H1 (cell line): ENCODE data around the gene TBC1D22A. TPM values are rescaled to one million over a fixed set of nuclear protein-coding genes. Genes with fewer than 3 reads are reported as not detected.

Experiments used
- CTCF ChIA-PET: fragments of 300-600 bp; sonication (Branson Sonifier 250); formaldehyde crosslinking; loops from one replicate; lab custom pipeline; 2021; ENCODE audit not compliant: partially characterized antibody; lab: Charles Lee
- POLR2A ChIA-PET: fragments of 300-600 bp; sonication (Branson Sonifier 250); formaldehyde crosslinking; loops from one replicate; lab custom pipeline; 2021; ENCODE audit warnings: inconsistent platforms; ENCODE audit not compliant: partially characterized antibody; lab: Charles Lee
- DNase-seq, 2 experiments: peaks; one replicate each; pipeline versions ENCODE4 v3.0.0 to v3.0.0-alpha.2; 2010 to 2022; ENCODE audit warnings: low spot score in 2 of 2, low read depth in 1 of 2, mixed read lengths in 1 of 2
- FAIRE-seq: peaks from 2 replicates; lab custom pipeline; 2011; peaks lifted over from hg19 to GRCh38; lab: Jason Lieb, UNC
- H2AFZ ChIP-seq: 2 replicates; pipeline ENCODE4 v1.8.1; 2012; ENCODE audit warnings: low read length, inconsistent platforms
- H2AK5ac ChIP-seq: 2 replicates; pipeline ENCODE4 v1.6.1; 2013; ENCODE audit warnings: low read depth, low read length
- H2BK120ac ChIP-seq: replicated peaks from 2 replicates; pipeline ENCODE3; 2013; ENCODE audit warnings: low read depth, low read length, inconsistent platforms
- H2BK12ac ChIP-seq: 2 replicates; pipeline ENCODE4 v1.6.1; 2013; ENCODE audit warnings: low read depth, low read length
- H2BK15ac ChIP-seq: 2 replicates; pipeline ENCODE4 v1.6.1; 2013; ENCODE audit warnings: low read length
- H2BK20ac ChIP-seq: 2 replicates; pipeline ENCODE4 v1.6.1; 2013; ENCODE audit warnings: low read length
- H2BK5ac ChIP-seq: 2 replicates; pipeline ENCODE4 v1.6.1; 2013; ENCODE audit warnings: low read depth, low read length
- H3K14ac ChIP-seq: 2 replicates; pipeline ENCODE4 v1.6.1; 2013; ENCODE audit warnings: inconsistent platforms; ENCODE audit not compliant: insufficient read length
- H3K18ac ChIP-seq: 2 replicates; pipeline ENCODE4 v1.6.1; 2013; ENCODE audit warnings: low read length; ENCODE audit errors: extremely low read depth
- H3K23ac ChIP-seq: 2 replicates; pipeline ENCODE4 v1.6.1; 2013; ENCODE audit warnings: inconsistent platforms; ENCODE audit not compliant: insufficient read length
- H3K23me2 ChIP-seq: 2 replicates; pipeline ENCODE4 v1.6.1; 2013; ENCODE audit warnings: low read depth, low read length
- H3K27ac ChIP-seq: 2 replicates; pipeline ENCODE4 v1.6.1; 2011; ENCODE audit warnings: low read depth, low read length, inconsistent platforms
- H3K27me3 ChIP-seq, 4 experiments: replicated peaks in 1 of 4; 1 replicate in 1 of 4; 2 replicates in 3 of 4; pipeline versions ENCODE4 v1.6.1 to v1.8.1; 2011 to 2013; ENCODE audit warnings: low read length in 3 of 4, mild to moderate bottlenecking in 3 of 4, inconsistent platforms in 2 of 4, mixed read lengths in 2 of 4, moderate library complexity in 1 of 4; ENCODE audit not compliant: control insufficient read depth in 3 of 4, insufficient read depth in 3 of 4; ENCODE audit errors: extremely low read depth in 1 of 4
- H3K36me3 ChIP-seq, 4 experiments: 2 replicates each; pipeline versions ENCODE4 v1.6.1 to v1.8.1; 2011 to 2013; ENCODE audit warnings: mild to moderate bottlenecking in 4 of 4, low read length in 3 of 4, moderate library complexity in 2 of 4, control low read depth in 1 of 4, inconsistent platforms in 1 of 4; ENCODE audit not compliant: insufficient read depth in 4 of 4, control insufficient read depth in 2 of 4
- H3K4ac ChIP-seq: replicated peaks from 2 replicates; pipeline ENCODE3; 2013; ENCODE audit warnings: low read length, low read depth, mixed read lengths, inconsistent platforms; ENCODE audit not compliant: insufficient read length
- H3K4me1 ChIP-seq, 4 experiments: replicated peaks in 1 of 4; 1 replicate in 1 of 4; 2 replicates in 3 of 4; pipeline versions ENCODE4 v1.6.1 to v1.8.1; 2011 to 2013; ENCODE audit warnings: low read length in 3 of 4, inconsistent platforms in 2 of 4, mixed read lengths in 1 of 4; ENCODE audit not compliant: insufficient read depth in 4 of 4, control insufficient read depth in 3 of 4
- H3K4me2 ChIP-seq, 2 experiments: 2 replicates each; pipeline versions ENCODE4 v1.6.1 to v1.8.1; 2011 to 2013; ENCODE audit warnings: low read depth in 2 of 2, low read length in 2 of 2, control low read depth in 1 of 2, inconsistent platforms in 1 of 2, mild to moderate bottlenecking in 1 of 2; ENCODE audit not compliant: insufficient read depth in 1 of 2
- H3K4me3 ChIP-seq, 4 experiments: fragments of 200-600, 300-600 bp in 1 of 4; sonication (generic), shearing (Covaris generic), sonication (Bioruptor Twin) in 1 of 4; 2 replicates each; pipeline versions ENCODE4 v1.5.1 to v1.8.1; 2011 to 2016; ENCODE audit warnings: low read length in 4 of 4, low read depth in 3 of 4, control low read depth in 2 of 4, inconsistent platforms in 2 of 4, mild to moderate bottlenecking in 2 of 4, mixed read lengths in 1 of 4, moderate library complexity in 1 of 4; ENCODE audit not compliant: insufficient read depth in 2 of 4; ENCODE audit errors: extremely low read depth in 1 of 4
- H3K56ac ChIP-seq: replicated peaks from 2 replicates; pipeline ENCODE3; 2013; ENCODE audit warnings: low read depth, mild to moderate bottlenecking, mixed read lengths, low read length, inconsistent platforms; ENCODE audit not compliant: insufficient read length
- H3K79me1 ChIP-seq: 2 replicates; pipeline ENCODE4 v1.6.1; 2013; ENCODE audit warnings: low read depth, low read length, control low read depth
- H3K79me2 ChIP-seq, 2 experiments: 2 replicates each; pipeline versions ENCODE4 v1.6.1 to v1.8.1; 2012 to 2013; ENCODE audit warnings: low read length in 2 of 2, mild to moderate bottlenecking in 2 of 2, inconsistent platforms in 1 of 2; ENCODE audit not compliant: insufficient read depth in 2 of 2, control insufficient read depth in 1 of 2
- H3K9ac ChIP-seq, 4 experiments: replicated peaks in 1 of 4; 1 replicate in 1 of 4; 2 replicates in 3 of 4; pipeline versions ENCODE4 v1.6.1 to v1.8.1; 2011 to 2013; ENCODE audit warnings: low read depth in 3 of 4, low read length in 3 of 4, control low read depth in 2 of 4, mild to moderate bottlenecking in 2 of 4, moderate library complexity in 2 of 4, inconsistent platforms in 1 of 4; ENCODE audit errors: extremely low read depth in 1 of 4
- H3K9me3 ChIP-seq, 2 experiments: 2 replicates each; pipeline versions ENCODE4 v1.6.1 to v1.8.1; 2012 to 2013; ENCODE audit warnings: mild to moderate bottlenecking in 2 of 2, moderate library complexity in 2 of 2, control low read depth in 1 of 2, inconsistent platforms in 1 of 2, low read depth in 1 of 2, low read length in 1 of 2, mixed read lengths in 1 of 2; ENCODE audit not compliant: insufficient read depth in 2 of 2
- H4K20me1 ChIP-seq, 2 experiments: replicated peaks in 1 of 2; 2 replicates each; pipeline versions ENCODE3 to v1.8.1; 2011 to 2013; ENCODE audit warnings: inconsistent platforms in 2 of 2, low read length in 2 of 2, mild to moderate bottlenecking in 1 of 2; ENCODE audit not compliant: insufficient read depth in 2 of 2, control insufficient read depth in 1 of 2
- H4K5ac ChIP-seq: 2 replicates; pipeline ENCODE4 v1.6.1; 2013; ENCODE audit warnings: low read length, low read depth, mixed read lengths, inconsistent platforms; ENCODE audit not compliant: insufficient read length
- H4K8ac ChIP-seq: 2 replicates; pipeline ENCODE4 v1.8.0; 2013; ENCODE audit warnings: mild to moderate bottlenecking, moderate library complexity, low read length, inconsistent platforms; ENCODE audit not compliant: insufficient read depth; ENCODE audit errors: extremely low read depth
- H4K91ac ChIP-seq: replicated peaks from 2 replicates; pipeline ENCODE3; 2013; ENCODE audit warnings: low read length, mixed read lengths, inconsistent platforms; ENCODE audit not compliant: insufficient read length
- ATF2 ChIP-seq: IDR thresholded peaks from 2 replicates; pipeline ENCODE4 v1.6.1; 2012; ENCODE audit warnings: low read length, inconsistent platforms
- EZH2 ChIP-seq: fragments of 200-600 bp; sonication (generic); IDR thresholded peaks from 2 replicates; pipeline ENCODE4 v1.7.1; 2012; ENCODE audit warnings: low read depth, mild to moderate bottlenecking, moderate library complexity, low read length, inconsistent platforms; ENCODE audit not compliant: severe bottlenecking
- KDM5A ChIP-seq: fragments of 200-600 bp; IDR thresholded peaks from 2 replicates; pipeline ENCODE4 v1.7.1; 2012; ENCODE audit warnings: mild to moderate bottlenecking, low read length, inconsistent platforms, mixed read lengths
- MAX ChIP-seq: IDR thresholded peaks from 2 replicates; pipeline ENCODE4 v1.6.1; 2012; ENCODE audit warnings: inconsistent platforms
- NANOG ChIP-seq: IDR thresholded peaks from 2 replicates; pipeline ENCODE4 v1.6.1; 2011; ENCODE audit warnings: low read length, low read depth, mild to moderate bottlenecking, inconsistent platforms; ENCODE audit not compliant: insufficient read depth, poor library complexity, severe bottlenecking
- RNF2 ChIP-seq: fragments of 200-900, 300-1000 bp; sonication (generic); IDR thresholded peaks from 2 replicates; pipeline ENCODE4 v1.7.1; 2016; ENCODE audit warnings: borderline replicate concordance, low read depth, mild to moderate bottlenecking, antibody characterized with exemption, low read length; ENCODE audit not compliant: poor library complexity, severe bottlenecking; ENCODE audit errors: missing control alignments
- SP1 ChIP-seq: IDR thresholded peaks from 2 replicates; pipeline ENCODE4 v1.6.1; 2011; ENCODE audit warnings: low read depth, low read length
- SUZ12 ChIP-seq: fragments of 200-600 bp; sonication (generic); IDR thresholded peaks from 2 replicates; pipeline ENCODE4 v1.6.1; 2012; ENCODE audit warnings: mild to moderate bottlenecking, inconsistent platforms, low read length, moderate library complexity, mixed read lengths
- WGBS, 2 experiments: shearing (Covaris generic) in 1 of 2; methylation state at CpG; one replicate each; pipeline versions ENCODE4 v1.1.6 to v1.1.7; 2013 to 2015; ENCODE audit warnings: low lambda C conversion rate in 2 of 2, mixed read lengths in 2 of 2, inconsistent platforms in 1 of 2, low coverage in 1 of 2, missing lambda C conversion rate in 1 of 2; ENCODE audit not compliant: insufficient replicate concordance in 2 of 2, insufficient coverage in 1 of 2, insufficient read length in 1 of 2; ENCODE audit errors: extremely low coverage in 1 of 2, missing lambda C conversion rate in 1 of 2; 5-methylcytosine and 5-hydroxymethylcytosine counted together
- polyA plus RNA-seq, 7 experiments: library from polyadenylated mRNA; depleted of rRNA in 3 of 7; stranded (reverse) in 5 of 7; unstranded in 2 of 7; fragments of >200 nt in 5 of 7; fragments of 200-250 nt in 2 of 7; gene quantifications; 1 replicate in 5 of 7; 2 replicates in 1 of 7; 4 replicates in 1 of 7; pipeline versions ENCODE4 v1.2.1 to v1.2.3, GENCODE V29; 2011 to 2013; ENCODE audit warnings: missing spikeins in 2 of 7, mixed read lengths in 2 of 7
- total RNA-seq: library from RNA; stranded (reverse); fragmentation: NEBNext Ultra II Directional; extraction: Animal tissue kit (Norgen Biotek cat#: 25700); gene quantifications from 2 replicates; pipeline ENCODE4 v1.2.1, GENCODE V29; 2021
- TF ChIP-seq, protein P1 (sequence below): IDR thresholded peaks from 2 replicates; pipeline ENCODE4 v1.6.1; 2011; ENCODE audit warnings: low read length, improper control_type of control experiment

TBC1D22A gene
- total and polyA plus RNA-seq, 2 of the 8 experiments (the other 6 are each of a cell fraction or from before 2014, with no cell fraction given) = 11.9 to 18.4 TPM

GRCh38 chr22:46894081-46894671 lies 131.7 kb downstream of the TBC1D22A start:
- no peak overlapping the region for H3K18ac ChIP-seq
- no peak overlapping the region for H4K5ac ChIP-seq
- no peak overlapping the region for H2AFZ ChIP-seq
- H2BK5ac ChIP-seq = no peak overlapping the region
- DNase-seq (no peak), FAIRE-seq (no peak)
- H3K9ac ChIP-seq = no peak overlapping the region
- H3K23ac ChIP-seq = no peak overlapping the region
- no peak overlapping the region for H4K91ac ChIP-seq
- CTCF ChIA-PET = interaction anchor here (0.6 to 0.7 kb wide), 2 partner anchors 11 to 12 kb away, joined by 3 read pairs; no protein-coding TSS in a partner anchor
- POLR2A ChIA-PET = no interaction called here
- no peak overlapping the region for H3K4ac ChIP-seq
- no peak overlapping the region for H3K14ac ChIP-seq
- peaks cover 2% of the 10 kb centered on the region in 2 experiments for H4K20me1 ChIP-seq
- no peaks in the 10 kb centered on the region for H3K27me3 ChIP-seq
- H3K36me3 ChIP-seq = peaks cover 0 to 11% (median 0%) of the 10 kb centered on the region in 4 experiments; a peak in 2 of 8 replicates
- H3K4me3 ChIP-seq = no peak overlapping the region
- H2BK120ac ChIP-seq = no peak overlapping the region
- no peaks in the 10 kb centered on the region for H3K9me3 ChIP-seq
- H3K79me2 ChIP-seq = no peaks in the 10 kb centered on the region
- H2BK15ac ChIP-seq = no peak overlapping the region
- H3K79me1 ChIP-seq = peaks cover 6% of the 10 kb centered on the region
- no peaks in the 10 kb centered on the region for H3K23me2 ChIP-seq
- no peak overlapping the region for H4K8ac ChIP-seq
- H3K56ac ChIP-seq = no peak overlapping the region
- 93% methylated on average over 12 of the region's 12 CpGs; no CpG with 5 or more reads in 1 of the 2 experiments for WGBS, 2 experiments
- H3K4me2 ChIP-seq = no peak overlapping the region
- no peak overlapping the region for H3K27ac ChIP-seq
- H2AK5ac ChIP-seq = no peak overlapping the region
- H2BK20ac ChIP-seq = no peak overlapping the region
- no peak overlapping the region for H2BK12ac ChIP-seq
- H3K4me1 ChIP-seq = no peaks in the 10 kb centered on the region; a peak in 1 of 7 replicates
- TF ChIP-seq ATF2 (no peak), NANOG (no peak), SUZ12 (no peak), SP1 (no peak), EZH2 (no peak), MAX (no peak), RNF2 (no peak), KDM5A (no peak)
- TF ChIP-seq, protein P1, sequence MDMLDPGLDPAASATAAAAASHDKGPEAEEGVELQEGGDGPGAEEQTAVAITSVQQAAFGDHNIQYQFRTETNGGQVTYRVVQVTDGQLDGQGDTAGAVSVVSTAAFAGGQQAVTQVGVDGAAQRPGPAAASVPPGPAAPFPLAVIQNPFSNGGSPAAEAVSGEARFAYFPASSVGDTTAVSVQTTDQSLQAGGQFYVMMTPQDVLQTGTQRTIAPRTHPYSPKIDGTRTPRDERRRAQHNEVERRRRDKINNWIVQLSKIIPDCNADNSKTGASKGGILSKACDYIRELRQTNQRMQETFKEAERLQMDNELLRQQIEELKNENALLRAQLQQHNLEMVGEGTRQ = no peak
